Amniotic stem cell (primary cell): ENCODE data around the gene RBM44.
"Not testable (repeated sequence)": the region's sequence is repeated elsewhere in the genome, so short reads cannot be mapped to it uniquely, and the experiment has no call there.

Experiments used
- DNase-seq: peaks from one replicate; lab custom pipeline; 2025; lab: John Stamatoyannopoulos, UW

The RBM44 gene

GRCh38 chr2:237858294-237859081, 59.9 kb downstream of the RBM44 start:
- peak; percentile 51 for DNase-seq

DNA sequence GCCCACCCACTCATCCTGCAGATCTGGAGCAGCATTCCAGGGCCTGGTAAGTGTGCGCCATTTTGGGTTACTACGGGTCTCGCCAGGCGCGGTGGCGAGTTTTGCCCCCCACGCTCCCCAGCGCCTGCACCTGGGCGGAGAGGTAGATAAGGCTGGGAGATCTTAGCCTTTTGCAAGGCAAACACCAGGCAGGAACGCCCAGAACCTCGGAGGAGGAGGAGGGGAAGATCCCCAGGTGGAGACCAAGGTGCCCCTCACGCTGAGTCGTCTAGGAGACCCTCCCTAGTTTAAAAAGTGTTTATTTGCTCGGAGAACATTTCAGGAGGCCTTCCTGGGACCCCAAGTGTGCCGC, 60.5 kb downstream of the RBM44 start:
- DNase-seq = no peak

GRCh38 chr2:237859533-237860272, 61.1 kb downstream of the RBM44 start, which contains the start of gene RAMP1:
TSS of gene RAMP1 (plus strand) at chr2:237859623. CDS start at chr2:237859676, 53 bp downstream.
- DNase-seq = no peak

GRCh38 chr2:237860273-237860935, 61.8 kb downstream of the RBM44 start:
- DNase-seq = no peak

GRCh38 chr2:237861875-237862527, 63.4 kb downstream of the RBM44 start:
- no peak for DNase-seq

- DNase-seq = no peak
Measured at GRCh38 chr2:237862528-237862895, 63.9 kb downstream of the RBM44 start.

- no peak for DNase-seq
Measured at GRCh38 chr2:237863102-237863511, 64.5 kb downstream of the RBM44 start.

- DNase-seq = no peak
Measured at GRCh38 chr2:237863689-237864443, 65.3 kb downstream of the RBM44 start.

DNA sequence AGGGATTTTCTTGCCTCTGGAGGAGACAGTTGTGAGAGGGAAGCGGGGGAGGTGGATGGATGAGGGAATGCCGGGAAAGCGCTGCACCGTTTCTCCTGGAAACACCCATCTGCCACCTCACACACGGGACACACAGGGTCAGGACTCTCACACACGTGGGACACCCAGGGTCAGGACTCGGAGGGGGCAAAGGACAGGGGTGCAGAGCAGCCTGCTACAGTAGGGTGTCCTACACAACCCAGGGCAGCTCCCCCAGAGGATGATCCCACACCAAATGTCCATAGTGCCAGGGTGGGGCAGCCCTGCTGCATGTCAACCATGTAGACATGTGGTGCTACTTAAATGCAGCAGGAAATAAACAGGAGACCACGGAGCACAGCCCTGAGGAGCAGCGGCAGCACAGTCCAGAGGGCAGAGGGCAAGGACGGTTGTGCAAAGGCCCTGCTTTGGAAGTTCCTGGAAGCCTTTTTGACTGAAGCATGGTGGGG, 65.9 kb downstream of the RBM44 start:
- DNase-seq = no peak

DNA sequence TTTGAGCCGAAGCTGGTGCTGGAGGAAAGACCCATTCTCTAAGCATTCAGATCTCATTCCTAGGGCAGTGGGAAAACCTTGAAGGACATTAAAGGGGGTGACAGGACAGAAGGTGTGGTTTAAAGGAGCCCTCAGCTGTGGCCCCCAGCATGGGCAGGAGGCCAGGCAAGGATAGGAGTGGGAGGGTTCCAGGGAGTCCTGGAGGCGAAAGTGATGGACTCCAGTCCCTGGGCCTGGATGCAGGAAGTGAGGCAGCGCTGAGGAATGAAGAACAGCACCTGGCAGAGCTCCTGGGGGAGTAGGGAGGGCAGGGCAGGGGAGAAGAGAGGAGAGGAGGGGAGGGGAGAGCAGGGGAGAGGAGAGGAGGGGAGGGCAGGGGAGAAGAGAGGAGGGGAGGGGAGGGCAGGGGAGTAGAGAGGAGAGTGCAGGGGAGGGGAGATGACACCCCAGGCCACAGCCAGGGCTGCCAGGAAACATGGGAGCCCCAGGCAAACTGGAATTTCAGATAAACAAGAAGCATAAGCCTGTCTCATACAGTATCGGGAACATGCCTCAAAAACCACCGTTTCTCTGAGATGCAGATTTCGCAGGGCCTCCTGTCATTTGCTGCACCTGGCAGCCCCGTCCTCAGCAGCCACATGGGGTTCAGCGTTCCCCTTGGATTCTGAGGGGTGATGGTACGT, 66.5 kb downstream of the RBM44 start:
- DNase-seq = no peak

- DNase-seq = no peak
Measured at GRCh38 chr2:237865623-237866041, 67.1 kb downstream of the RBM44 start.

- DNase-seq = no peak
Measured at GRCh38 chr2:237866101-237866621, 67.6 kb downstream of the RBM44 start.

DNA sequence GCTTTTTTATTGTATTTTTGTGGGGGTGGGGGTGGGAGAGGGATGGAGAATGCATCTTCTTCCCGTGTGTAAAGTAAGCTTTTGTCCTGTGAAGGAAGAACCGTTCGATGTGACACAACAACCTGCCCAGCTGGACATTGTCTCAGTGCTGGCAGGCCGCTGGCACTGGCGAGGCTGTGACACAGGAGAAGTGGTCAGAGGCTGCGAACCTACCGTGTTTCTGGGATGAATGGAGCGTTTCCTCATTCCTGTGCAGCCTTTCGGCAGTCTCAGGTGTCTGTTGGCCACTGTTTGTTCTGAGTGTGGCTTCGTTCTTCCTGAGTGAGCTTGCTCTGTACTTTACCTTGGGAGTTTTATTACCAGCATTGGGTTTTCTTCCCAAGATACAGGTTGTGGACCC, 68.9 kb downstream of the RBM44 start:
- DNase-seq = no peak

DNA sequence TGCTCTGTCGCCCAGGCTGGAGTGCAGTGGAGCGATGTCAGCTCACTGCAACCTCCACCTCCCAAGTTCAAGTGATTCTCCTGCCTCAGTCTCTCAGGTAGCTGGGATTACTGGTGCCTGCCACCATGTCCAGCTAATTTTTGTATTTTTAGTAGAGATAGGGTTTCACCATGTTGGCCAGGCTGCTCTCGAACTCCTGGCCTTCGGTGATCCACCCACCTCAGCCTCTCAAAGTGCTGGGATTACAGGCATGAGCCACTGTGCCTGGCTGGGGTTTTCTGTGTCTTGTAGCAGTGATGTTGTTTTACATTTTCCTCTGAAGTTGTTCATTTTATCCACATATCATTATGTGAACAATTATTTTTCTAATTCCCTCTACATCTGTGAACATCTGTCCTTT, 69.5 kb downstream of the RBM44 start:
- DNase-seq = not testable (repeated sequence)

DNA sequence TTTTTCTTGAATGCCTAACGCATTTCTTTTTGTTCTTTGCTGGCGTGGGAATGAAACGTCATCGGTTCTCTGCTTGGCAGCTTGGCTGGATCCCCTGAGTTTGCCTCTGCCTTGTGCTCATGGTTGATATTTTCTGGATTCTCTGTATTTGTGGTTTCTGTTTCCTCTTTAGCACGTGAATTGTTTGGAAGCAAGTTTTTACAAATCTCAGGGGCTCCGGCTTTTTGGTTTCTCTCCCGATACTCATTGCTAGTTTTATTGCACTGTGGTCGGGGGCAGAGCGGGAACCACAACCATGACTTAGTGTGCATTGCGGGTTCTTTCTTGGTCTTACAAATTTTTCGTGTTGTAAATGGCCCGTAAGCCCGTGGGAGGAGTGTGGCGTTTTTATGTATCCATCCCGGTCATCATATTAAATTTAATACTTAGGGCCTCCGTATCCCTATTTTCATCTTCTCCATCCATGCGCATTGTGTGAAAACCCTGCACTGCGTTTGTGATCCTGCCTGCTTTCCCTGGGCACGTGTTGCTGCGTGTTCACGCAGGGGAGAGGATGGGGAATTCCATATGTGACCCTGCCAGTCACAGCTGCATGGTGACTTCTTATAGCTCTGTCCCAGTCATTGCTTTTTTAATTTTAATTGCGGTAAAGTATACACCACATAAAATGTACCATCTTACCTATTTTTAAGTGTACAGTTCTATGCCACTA, 70.2 kb downstream of the RBM44 start:
- no peak for DNase-seq

DNA sequence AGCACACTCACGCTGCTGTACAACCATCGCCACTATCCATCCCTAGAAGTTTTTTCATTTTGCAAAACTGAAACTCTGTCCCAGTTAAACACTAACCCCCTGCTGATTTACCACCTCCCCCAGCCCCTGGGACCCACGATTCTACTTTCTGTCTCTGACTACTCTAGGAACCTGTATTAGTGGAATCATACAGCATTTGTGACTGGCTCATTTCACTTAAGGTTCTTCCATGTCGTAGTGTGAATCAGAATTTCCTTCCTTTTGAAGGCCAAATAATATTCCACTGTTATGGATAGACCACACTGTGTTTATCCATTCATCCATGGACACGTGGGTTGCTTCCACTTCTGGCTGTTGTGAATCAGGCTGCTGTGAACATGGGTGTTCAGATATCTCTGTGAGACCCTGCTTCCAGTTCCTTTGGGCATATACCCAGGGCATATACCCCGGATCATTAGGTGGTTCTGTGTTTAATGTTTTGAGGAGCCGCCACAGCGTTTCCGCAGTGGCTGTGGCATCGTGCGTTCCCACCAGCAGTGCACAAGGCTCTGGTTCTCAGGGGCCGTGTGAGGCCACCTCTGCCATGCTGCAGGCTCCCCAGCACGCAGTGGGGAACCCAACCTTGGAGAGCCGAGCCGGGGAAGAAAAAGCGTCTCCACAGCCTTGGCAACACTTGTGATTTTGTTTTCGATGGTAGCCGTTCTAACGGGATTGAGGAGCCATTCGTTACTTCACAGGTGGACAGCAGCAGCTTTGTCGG, 70.9 kb downstream of the RBM44 start:
- DNase-seq = no peak

GRCh38 chr2:237870126-237870525, 71.5 kb downstream of the RBM44 start:
- no peak for DNase-seq

- DNase-seq = no peak
Measured at GRCh38 chr2:237870754-237871651, 72.4 kb downstream of the RBM44 start.
